Activated B cell treated with CpG ODN at 0.5 μM for 24 hours (primary cell): ENCODE measurements around the gene QRSL1. TPM values are rescaled to one million over a fixed set of nuclear protein-coding genes. Genes with fewer than 3 reads are reported as not detected.

Experiments used
- ATAC-seq: fragments of 200-7000 bp; cut with Tn5 transposase; one replicate; pipeline ENCODE4 v1.10.0; 2021; ENCODE audit warnings: low read depth, mild to moderate bottlenecking, moderate library complexity
- CTCF ChIA-PET: fragments of 350-600 bp; sonication (Branson Sonifier 250); formaldehyde crosslinking; loops from one replicate; lab custom pipeline; 2021; ENCODE audit warnings: antibody characterized with exemption; lab: Charles Lee
- POLR2A ChIA-PET: fragments of 350-600 bp; sonication (Branson Sonifier 250); formaldehyde crosslinking; loops from one replicate; lab custom pipeline; 2021; ENCODE audit warnings: antibody characterized with exemption; lab: Charles Lee
- DNase-seq: peaks from one replicate; pipeline ENCODE4 v3.0.0; 2022
- H3K27ac Mint-ChIP-seq: one replicate; pipeline ENCODE4 v1.8.0; 2020; ENCODE audit warnings: mixed read lengths
- H3K27me3 Mint-ChIP-seq: one replicate; pipeline ENCODE4 v1.8.0; 2021; ENCODE audit warnings: mixed read lengths
- H3K36me3 Mint-ChIP-seq: one replicate; pipeline ENCODE4 v1.8.0; 2021; ENCODE audit warnings: low read depth, mixed read lengths
- H3K4me1 Mint-ChIP-seq: one replicate; pipeline ENCODE4 v1.8.0; 2021; ENCODE audit warnings: mixed read lengths
- H3K4me3 Mint-ChIP-seq: one replicate; pipeline ENCODE4 v1.8.0; 2020; ENCODE audit warnings: mild to moderate bottlenecking, mixed read lengths
- H3K9me3 Mint-ChIP-seq: one replicate; pipeline ENCODE4 v1.8.0; 2020; ENCODE audit warnings: mixed read lengths
- CTCF ChIP-seq: fragments of 200-600 bp; IDR thresholded peaks from one replicate; pipeline ENCODE4 v1.8.0; 2022; ENCODE audit warnings: antibody characterized with exemption, mild to moderate bottlenecking
- intact Hi-C: fragments of 100-400 bp; cut with micrococcal nuclease; formaldehyde crosslinking; loops from one replicate; pipeline ENCODE4 v1.15.1; 2024
- total RNA-seq: library from RNA; stranded (reverse); gene quantifications from 2 replicates; pipeline ENCODE4 v1.2.3, GENCODE V29; 2022

The QRSL1 gene
- total RNA-seq, 1 donor from 2014 or later = 31.1 TPM

DNA sequence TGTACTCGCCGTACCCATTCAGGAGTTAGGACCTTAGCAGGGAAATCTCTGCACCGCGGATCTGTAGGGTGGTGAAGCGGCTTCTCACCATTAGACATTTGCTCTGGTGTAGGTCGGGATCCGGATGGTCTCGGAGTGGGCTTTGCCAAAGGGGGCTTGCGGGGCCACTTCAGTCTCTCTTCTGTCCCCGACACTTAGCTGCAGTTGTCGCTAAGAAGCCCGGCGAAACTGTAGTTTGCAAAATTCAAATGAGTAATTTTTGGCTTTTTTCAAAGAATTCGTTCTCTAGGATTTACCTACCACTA, 433 bp downstream of the QRSL1 start:
- ATAC-seq = no peak
- H3K27me3 Mint-ChIP-seq = no peaks in the 10 kb centered on the region
- ChIA-PET CTCF (interaction anchor here (1.1 to 2.7 kb wide), 2 partner anchors 9 to 350 kb away, joined by 3 to 7 read pairs; no protein-coding TSS in a partner anchor), POLR2A (interaction anchor here (0.8 to 3.5 kb wide), 7 partner anchors 8 to 349 kb away, joined by 3 to 57 read pairs (median 3); no protein-coding TSS in a partner anchor)
- intact Hi-C loops = loop anchor here (1.0 to 2.0 kb wide), 9 partner anchors 7 to 342 kb away; partner anchors contain the start of gene ATG5
- peak overlapping the region; percentile 93 for H3K4me3 Mint-ChIP-seq
- peaks cover 77% of the 10 kb centered on the region for H3K4me1 Mint-ChIP-seq
- peak overlapping the region; percentile 96 for H3K27ac Mint-ChIP-seq
- no peaks in the 10 kb centered on the region for H3K9me3 Mint-ChIP-seq
- peaks cover 27% of the 10 kb centered on the region for H3K36me3 Mint-ChIP-seq
- DNase-seq = no peak
- TF ChIP-seq CTCF = no peak

- Mint-ChIP-seq H3K27me3 (no peaks in the 10 kb centered on the region), H3K9me3 (no peaks in the 10 kb centered on the region), H3K27ac (peak overlapping the region; percentile 96), H3K36me3 (peaks cover 26% of the 10 kb centered on the region), H3K4me3 (peak overlapping the region; percentile 93), H3K4me1 (peaks cover 78% of the 10 kb centered on the region)
- POLR2A ChIA-PET = interaction anchor here (0.7 to 3.5 kb wide), 8 partner anchors 7 to 349 kb away, joined by 3 to 57 read pairs (median 3); no protein-coding TSS in a partner anchor
- intact Hi-C loops = no loop called here
- ATAC-seq (no peak), DNase-seq (no peak)
- TF ChIP-seq CTCF = no peak
- CTCF ChIA-PET = interaction anchor here (0.5 to 2.7 kb wide), 4 partner anchors 9 to 349 kb away, joined by 3 to 7 read pairs (median 4); no protein-coding TSS in a partner anchor
Observed at GRCh38 chr6:106630366-106630765, 988 bp downstream of the QRSL1 start.

DNA sequence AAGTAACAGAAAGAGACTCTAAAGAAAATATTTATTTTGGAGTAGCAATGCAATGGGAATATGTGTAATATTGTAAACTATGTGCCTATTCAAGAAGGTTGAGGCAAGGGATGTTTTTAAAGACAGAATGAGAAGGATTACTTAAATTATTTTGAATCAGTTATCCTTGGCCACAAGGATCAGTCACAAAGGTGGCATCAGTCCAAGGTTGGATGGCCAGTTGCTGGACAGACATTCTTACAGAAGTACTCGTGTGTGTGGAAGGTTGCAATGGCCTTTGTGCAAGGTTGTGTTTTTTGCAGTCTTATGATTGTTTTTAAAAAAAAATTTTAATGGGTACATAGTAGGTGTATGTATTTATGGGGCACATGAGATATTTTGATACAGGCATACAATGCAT, 2.0 kb downstream of the QRSL1 start:
- Mint-ChIP-seq H3K27me3 (no peaks in the 10 kb centered on the region), H3K4me3 (peak overlapping the region; percentile 11), H3K27ac (no peak overlapping the region), H3K36me3 (peaks cover 27% of the 10 kb centered on the region), H3K9me3 (no peaks in the 10 kb centered on the region), H3K4me1 (peaks cover 81% of the 10 kb centered on the region)
- no peak for TF ChIP-seq CTCF
- intact Hi-C loops = no loop called here
- ChIA-PET CTCF (interaction anchor here (0.9 kb wide), 1 partner anchor 348 kb away, joined by 4 read pairs; no protein-coding TSS in a partner anchor), POLR2A (no interaction called here)
- ATAC-seq = no peak
- no peak for DNase-seq

GRCh38 chr6:106634565-106634964, 5.2 kb downstream of the QRSL1 start:
- ChIA-PET POLR2A (interaction anchor here (0.7 kb wide), 1 partner anchor 211 kb away, joined by 3 read pairs; no protein-coding TSS in a partner anchor), CTCF (interaction anchor here (1.0 to 2.4 kb wide), 2 partner anchors 26 to 342 kb away, joined by 3 to 6 read pairs; no protein-coding TSS in a partner anchor)
- no peak for DNase-seq
- Mint-ChIP-seq H3K27me3 (no peaks in the 10 kb centered on the region), H3K9me3 (peaks cover 2% of the 10 kb centered on the region), H3K4me3 (no peak overlapping the region), H3K27ac (peak overlapping the region; percentile 90), H3K4me1 (peaks cover 91% of the 10 kb centered on the region), H3K36me3 (peaks cover 26% of the 10 kb centered on the region)
- no peak for TF ChIP-seq CTCF
- no peak for ATAC-seq
- intact Hi-C loops = no loop called here

GRCh38 chr6:106637051-106637716, 7.8 kb downstream of the QRSL1 start:
- DNase-seq = no peak

More at GRCh38 chr6:106637051-106637716, 7.8 kb downstream of the QRSL1 start:
- Mint-ChIP-seq H3K27me3 (no peaks in the 10 kb centered on the region), H3K27ac (peak overlapping the region; percentile 90), H3K4me1 (peaks cover 84% of the 10 kb centered on the region), H3K36me3 (peaks cover 40% of the 10 kb centered on the region), H3K4me3 (peak overlapping the region; percentile 69), H3K9me3 (peaks cover 3% of the 10 kb centered on the region)
- peak; percentile 43 for ATAC-seq
- CTCF ChIA-PET = interaction anchor here (1.0 to 3.9 kb wide), 3 partner anchors 9 to 342 kb away, joined by 3 to 23 read pairs (median 9); no protein-coding TSS in a partner anchor
- intact Hi-C loops = loop anchor here (1.0 to 2.0 kb wide), 5 partner anchors 8 to 336 kb away; partner anchors contain the start of genes QRSL1 and RTN4IP1
- TF ChIP-seq CTCF = no peak
- POLR2A ChIA-PET = interaction anchor here (0.6 to 3.9 kb wide), 16 partner anchors 8 to 1624 kb away, joined by 3 to 57 read pairs (median 6); partner anchors contain the start of genes QRSL1 and RTN4IP1
